K562 (cell line): ENCODE results near the gene MOB1A. TPM values are rescaled to one million over a fixed set of nuclear protein-coding genes. Genes with fewer than 3 reads are reported as not detected.

ENCODE experiments used
- CBFA2T2 ChIP-seq: fragments of 450-650 bp; conservative IDR thresholded peaks from 2 replicates; pipeline ENCODE4 v1.6.1; 2017; ENCODE audit warnings: mild to moderate bottlenecking
- CEBPG ChIP-seq, 3 experiments: fragments of 200-800 bp in 1 of 3; sonication (Bioruptor generic) in 1 of 3; sonication (generic) in 1 of 3; formaldehyde crosslinking in 1 of 3; IDR thresholded peaks in 2 of 3; conservative IDR thresholded peaks in 1 of 3; 2 replicates each; pipeline versions ENCODE4 v1.6.1 to v1.8.0; 2016 to 2022; ENCODE audit warnings: missing compliant biosample characterization in 2 of 3, missing genetic modification characterization in 2 of 3, mild to moderate bottlenecking in 1 of 3, missing genetic modification reagents in 1 of 3
- EP400 ChIP-seq: fragments of 450-650 bp; IDR thresholded peaks from 2 replicates; pipeline ENCODE4 v1.6.1; 2017; ENCODE audit warnings: antibody characterized with exemption, mild to moderate bottlenecking, moderate library complexity
- FOSL1 ChIP-seq: fragments of 200-800 bp; sonication (Bioruptor generic); conservative IDR thresholded peaks from 2 replicates; pipeline ENCODE4 v1.6.1; 2016; ENCODE audit warnings: missing genetic modification characterization, missing compliant biosample characterization
- FOXA3 ChIP-seq, 2 experiments: fragments of 450-650 bp in 1 of 2; sonication (generic) in 1 of 2; formaldehyde crosslinking; IDR thresholded peaks in 1 of 2; conservative IDR thresholded peaks in 1 of 2; 2 replicates each; pipeline versions ENCODE4 v1.4.0 to v1.8.0; 2020 to 2022; ENCODE audit warnings: mild to moderate bottlenecking in 2 of 2, missing genetic modification reagents in 1 of 2
- GATAD2A ChIP-seq: fragments of 450-650 bp; IDR thresholded peaks from 2 replicates; pipeline ENCODE4 v1.6.1; 2017
- HDAC2 ChIP-seq: fragments of 450-650 bp; IDR thresholded peaks from 2 replicates; pipeline ENCODE4 v1.6.1; 2016; ENCODE audit warnings: mild to moderate bottlenecking
- HNRNPLL ChIP-seq: fragments of 200-400 bp; formaldehyde crosslinking; IDR thresholded peaks from 2 replicates; pipeline ENCODE4 v1.6.1; 2017; ENCODE audit warnings: low read length, low read depth, mild to moderate bottlenecking; ENCODE audit not compliant: poor library complexity, severe bottlenecking
- IFI16 ChIP-seq: fragments of 250-450 bp; sonication (Bioruptor Pico); IDR thresholded peaks from 2 replicates; pipeline ENCODE4 v2.1.2; 2022; ENCODE audit warnings: mild to moderate bottlenecking, inconsistent platforms
- MTA1 ChIP-seq: fragments of 450-650 bp; IDR thresholded peaks from 2 replicates; pipeline ENCODE4 v1.6.1; 2017; ENCODE audit warnings: borderline replicate concordance
- NCOA6 ChIP-seq: fragments of 450-650 bp; IDR thresholded peaks from 2 replicates; pipeline ENCODE4 v1.6.1; 2017; ENCODE audit warnings: mild to moderate bottlenecking
- POLR2G ChIP-seq: fragments of 200-400 bp; formaldehyde crosslinking; IDR thresholded peaks from 2 replicates; pipeline ENCODE4 v1.6.1; 2017; ENCODE audit warnings: low read depth, mild to moderate bottlenecking, antibody characterized with exemption, low read length, moderate library complexity
- RBM25 ChIP-seq: fragments of 200-400 bp; formaldehyde crosslinking; IDR thresholded peaks from 2 replicates; pipeline ENCODE4 v1.6.1; 2018; ENCODE audit warnings: low read length, low read depth, moderate library complexity; ENCODE audit not compliant: severe bottlenecking
- RUNX1 ChIP-seq: sonication (generic); IDR thresholded peaks from 2 replicates; pipeline ENCODE4 v1.6.1; 2016; ENCODE audit warnings: antibody characterized with exemption, low read depth
- SMARCE1 ChIP-seq: fragments of 450-650 bp; IDR thresholded peaks from 2 replicates; pipeline ENCODE4 v1.7.1; 2016; ENCODE audit warnings: mild to moderate bottlenecking
- SOX6 ChIP-seq: fragments of 450-650 bp; IDR thresholded peaks from 2 replicates; pipeline ENCODE4 v1.6.1; 2014; ENCODE audit warnings: mild to moderate bottlenecking
- STAT5B ChIP-seq: fragments of 250-450 bp; sonication (Bioruptor Pico); IDR thresholded peaks from 2 replicates; pipeline ENCODE4 v1.8.0; 2021; ENCODE audit warnings: mild to moderate bottlenecking, inconsistent platforms
- TAL1 ChIP-seq: fragments of 450-650 bp; IDR thresholded peaks from 2 replicates; pipeline ENCODE4 v1.6.1; 2016; ENCODE audit warnings: mild to moderate bottlenecking
- TCF7L2 ChIP-seq: fragments of 150-350 bp; IDR thresholded peaks from 2 replicates; pipeline ENCODE4 v1.6.1; 2016; ENCODE audit warnings: low read depth, mild to moderate bottlenecking, low read length, moderate library complexity
- ZFP1 ChIP-seq: fragments of 450-650 bp; formaldehyde crosslinking; IDR thresholded peaks from 2 replicates; pipeline ENCODE4 v1.4.0; 2020; ENCODE audit warnings: mild to moderate bottlenecking, mixed read lengths
- ZNF121 ChIP-seq: sonication (generic); formaldehyde crosslinking; conservative IDR thresholded peaks from 2 replicates; pipeline ENCODE4 v1.8.0; 2022; ENCODE audit warnings: missing genetic modification reagents
- ZNF644 ChIP-seq: fragments of 200-800 bp; sonication (Bioruptor generic); IDR thresholded peaks from 2 replicates; pipeline ENCODE4 v1.6.1; 2016; ENCODE audit warnings: low read depth, missing genetic modification characterization, missing compliant biosample characterization
- polyA plus RNA-seq, 8 experiments: library from polyadenylated mRNA; depleted of rRNA in 4 of 8; stranded (reverse) in 5 of 8; unstranded in 3 of 8; fragments of >200 nt; fragmentation: Nextera tagmentation in 2 of 8; fragmentation: Illumina TruSeq in 1 of 8; extraction: Ambion mirVana in 2 of 8; extraction: Trizol in 1 of 8; gene quantifications; 2 replicates each; pipeline versions ENCODE4 v1.2.1 to v1.2.3, GENCODE V29; 2011 to 2014; ENCODE audit warnings: inconsistent platforms in 1 of 8, missing spikeins in 1 of 8
- total RNA-seq, 7 experiments: library from RNA; depleted of rRNA in 6 of 7; stranded (reverse); fragments of >200 nt in 6 of 7; fragmentation: Illumina TruSeq in 2 of 7; extraction: Trizol in 2 of 7; gene quantifications; 2 replicates each; pipeline versions ENCODE4 v1.2.1 to v1.2.3, GENCODE V29; 2011 to 2021; ENCODE audit warnings: low replicate concordance in 1 of 7
- TF ChIP-seq, protein P1 (sequence below), 2 experiments: fragments of 200-800 bp in 1 of 2; sonication (Bioruptor generic) in 1 of 2; sonication (generic) in 1 of 2; formaldehyde crosslinking in 1 of 2; IDR thresholded peaks in 1 of 2; conservative IDR thresholded peaks in 1 of 2; 2 replicates each; pipeline versions ENCODE4 v1.5.0 to v1.6.1; 2016 to 2020; ENCODE audit warnings: missing compliant biosample characterization in 1 of 2, missing genetic modification characterization in 1 of 2, missing genetic modification reagents in 1 of 2
- TF ChIP-seq, protein P2 (sequence below), 2 experiments: fragments of 150-350 bp in 1 of 2; IDR thresholded peaks; 2 replicates each; pipeline ENCODE4 v1.6.1; 2012 to 2016; ENCODE audit warnings: low read depth in 2 of 2, low read length in 2 of 2, mild to moderate bottlenecking in 1 of 2, moderate library complexity in 1 of 2
- TF ChIP-seq, protein P3 (sequence below): sonication (generic); formaldehyde crosslinking; IDR thresholded peaks from 2 replicates; pipeline ENCODE4 v1.8.0; 2022; ENCODE audit warnings: mild to moderate bottlenecking, missing genetic modification reagents

MOB1A gene
- total and polyA plus RNA-seq, 9 of the 15 experiments (the other 6 are each of a cell fraction or from before 2014, with no cell fraction given), result 24.8 to 100 (median 60.2) TPM

DNA sequence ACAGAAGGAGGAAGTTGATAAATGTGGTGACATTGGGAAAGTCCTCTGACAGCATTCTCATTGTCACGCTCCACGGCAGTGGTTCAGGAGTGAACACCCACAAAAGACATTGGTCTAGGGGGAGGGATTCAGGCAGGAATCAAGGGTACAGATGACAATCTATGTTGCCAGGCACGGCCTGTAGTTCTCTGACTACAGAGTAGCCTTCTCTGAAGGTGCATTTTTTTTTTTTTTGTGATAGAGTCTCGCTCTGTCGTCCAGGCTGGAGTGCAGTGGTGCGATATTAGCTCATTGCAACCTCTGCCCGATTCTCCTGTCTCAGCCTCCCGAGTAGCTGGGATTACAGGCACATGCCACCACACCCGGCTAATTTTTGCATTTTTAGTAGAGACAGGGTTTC, 7.4 kb upstream of the MOB1A start (continued):
- TF ChIP-seq RUNX1, result no peak
- TF ChIP-seq, protein P1, sequence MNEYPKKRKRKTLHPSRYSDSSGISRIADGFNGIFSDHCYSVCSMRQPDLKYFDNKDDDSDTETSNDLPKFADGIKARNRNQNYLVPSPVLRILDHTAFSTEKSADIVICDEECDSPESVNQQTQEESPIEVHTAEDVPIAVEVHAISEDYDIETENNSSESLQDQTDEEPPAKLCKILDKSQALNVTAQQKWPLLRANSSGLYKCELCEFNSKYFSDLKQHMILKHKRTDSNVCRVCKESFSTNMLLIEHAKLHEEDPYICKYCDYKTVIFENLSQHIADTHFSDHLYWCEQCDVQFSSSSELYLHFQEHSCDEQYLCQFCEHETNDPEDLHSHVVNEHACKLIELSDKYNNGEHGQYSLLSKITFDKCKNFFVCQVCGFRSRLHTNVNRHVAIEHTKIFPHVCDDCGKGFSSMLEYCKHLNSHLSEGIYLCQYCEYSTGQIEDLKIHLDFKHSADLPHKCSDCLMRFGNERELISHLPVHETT (CRISPR knock-in tag; conservative IDR thresholded peaks at IDR 0.05 in 1 of 2, IDR thresholded peaks at IDR 0.05 in 1 of 2), result peak in 1 of 2 experiments; percentile 67; a peak in 2 of 4 replicates
- peak; percentile 88 for TF ChIP-seq SOX6
- TF ChIP-seq ZNF121 (CRISPR knock-in tag), result peak; percentile 68
- TF ChIP-seq MTA1, result peak; percentile 54; the same call in 1 of the 2 replicates
- no peak for TF ChIP-seq IFI16
- TF ChIP-seq STAT5B (CRISPR knock-in tag), result no peak
- no peak for TF ChIP-seq ZNF644
- no peak for TF ChIP-seq ZFP1 (CRISPR knock-in tag)
- peak; percentile 62 for TF ChIP-seq CBFA2T2
- TF ChIP-seq HDAC2, result peak; percentile 73
- no peak for TF ChIP-seq NCOA6
- peak; percentile 65 for TF ChIP-seq TAL1
- TF ChIP-seq FOSL1, result 0 out of 2 replicates have a peak, but pooled peaks have one; percentile 47
- no peak for TF ChIP-seq GATAD2A
- TF ChIP-seq FOXA3 (CRISPR knock-in tag; conservative IDR thresholded peaks at IDR 0.05 in 1 of 2, IDR thresholded peaks at IDR 0.05 in 1 of 2), result no peak
- TF ChIP-seq HNRNPLL, result no peak
- TF ChIP-seq EP400, result peak; percentile 55; the same call in 1 of the 2 replicates
- TF ChIP-seq SMARCE1, result peak; percentile 70
- TF ChIP-seq TCF7L2, result no peak
- TF ChIP-seq, protein P2, sequence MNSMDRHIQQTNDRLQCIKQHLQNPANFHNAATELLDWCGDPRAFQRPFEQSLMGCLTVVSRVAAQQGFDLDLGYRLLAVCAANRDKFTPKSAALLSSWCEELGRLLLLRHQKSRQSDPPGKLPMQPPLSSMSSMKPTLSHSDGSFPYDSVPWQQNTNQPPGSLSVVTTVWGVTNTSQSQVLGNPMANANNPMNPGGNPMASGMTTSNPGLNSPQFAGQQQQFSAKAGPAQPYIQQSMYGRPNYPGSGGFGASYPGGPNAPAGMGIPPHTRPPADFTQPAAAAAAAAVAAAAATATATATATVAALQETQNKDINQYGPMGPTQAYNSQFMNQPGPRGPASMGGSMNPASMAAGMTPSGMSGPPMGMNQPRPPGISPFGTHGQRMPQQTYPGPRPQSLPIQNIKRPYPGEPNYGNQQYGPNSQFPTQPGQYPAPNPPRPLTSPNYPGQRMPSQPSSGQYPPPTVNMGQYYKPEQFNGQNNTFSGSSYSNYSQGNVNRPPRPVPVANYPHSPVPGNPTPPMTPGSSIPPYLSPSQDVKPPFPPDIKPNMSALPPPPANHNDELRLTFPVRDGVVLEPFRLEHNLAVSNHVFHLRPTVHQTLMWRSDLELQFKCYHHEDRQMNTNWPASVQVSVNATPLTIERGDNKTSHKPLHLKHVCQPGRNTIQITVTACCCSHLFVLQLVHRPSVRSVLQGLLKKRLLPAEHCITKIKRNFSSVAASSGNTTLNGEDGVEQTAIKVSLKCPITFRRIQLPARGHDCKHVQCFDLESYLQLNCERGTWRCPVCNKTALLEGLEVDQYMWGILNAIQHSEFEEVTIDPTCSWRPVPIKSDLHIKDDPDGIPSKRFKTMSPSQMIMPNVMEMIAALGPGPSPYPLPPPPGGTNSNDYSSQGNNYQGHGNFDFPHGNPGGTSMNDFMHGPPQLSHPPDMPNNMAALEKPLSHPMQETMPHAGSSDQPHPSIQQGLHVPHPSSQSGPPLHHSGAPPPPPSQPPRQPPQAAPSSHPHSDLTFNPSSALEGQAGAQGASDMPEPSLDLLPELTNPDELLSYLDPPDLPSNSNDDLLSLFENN (IDR thresholded peaks at IDR 0.05; ENCODE audit: low read depth in 2 of 2, low read length in 2 of 2), result 0 out of 4 replicates have a peak, but pooled peaks of 1 of the 2 experiments have one; percentile 59
- TF ChIP-seq CEBPG (CRISPR knock-in tag; IDR thresholded peaks at IDR 0.05), result peak; percentile 25; the same call in 1 of the 2 replicates
- TF ChIP-seq CEBPG (tag; conservative IDR thresholded peaks at IDR 0.05 in 1 of 2, IDR thresholded peaks at IDR 0.05 in 1 of 2), result no peak
- TF ChIP-seq POLR2G, result 0 out of 2 replicates have a peak, but pooled peaks have one; percentile 24
- TF ChIP-seq, protein P3, sequence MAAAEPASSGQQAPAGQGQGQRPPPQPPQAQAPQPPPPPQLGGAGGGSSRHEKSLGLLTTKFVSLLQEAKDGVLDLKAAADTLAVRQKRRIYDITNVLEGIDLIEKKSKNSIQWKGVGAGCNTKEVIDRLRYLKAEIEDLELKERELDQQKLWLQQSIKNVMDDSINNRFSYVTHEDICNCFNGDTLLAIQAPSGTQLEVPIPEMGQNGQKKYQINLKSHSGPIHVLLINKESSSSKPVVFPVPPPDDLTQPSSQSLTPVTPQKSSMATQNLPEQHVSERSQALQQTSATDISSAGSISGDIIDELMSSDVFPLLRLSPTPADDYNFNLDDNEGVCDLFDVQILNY (CRISPR knock-in tag), result no peak
- no peak for TF ChIP-seq RBM25
